ENCODE data around the gene TRAPPC12.

Gene TRAPPC12

DNA sequence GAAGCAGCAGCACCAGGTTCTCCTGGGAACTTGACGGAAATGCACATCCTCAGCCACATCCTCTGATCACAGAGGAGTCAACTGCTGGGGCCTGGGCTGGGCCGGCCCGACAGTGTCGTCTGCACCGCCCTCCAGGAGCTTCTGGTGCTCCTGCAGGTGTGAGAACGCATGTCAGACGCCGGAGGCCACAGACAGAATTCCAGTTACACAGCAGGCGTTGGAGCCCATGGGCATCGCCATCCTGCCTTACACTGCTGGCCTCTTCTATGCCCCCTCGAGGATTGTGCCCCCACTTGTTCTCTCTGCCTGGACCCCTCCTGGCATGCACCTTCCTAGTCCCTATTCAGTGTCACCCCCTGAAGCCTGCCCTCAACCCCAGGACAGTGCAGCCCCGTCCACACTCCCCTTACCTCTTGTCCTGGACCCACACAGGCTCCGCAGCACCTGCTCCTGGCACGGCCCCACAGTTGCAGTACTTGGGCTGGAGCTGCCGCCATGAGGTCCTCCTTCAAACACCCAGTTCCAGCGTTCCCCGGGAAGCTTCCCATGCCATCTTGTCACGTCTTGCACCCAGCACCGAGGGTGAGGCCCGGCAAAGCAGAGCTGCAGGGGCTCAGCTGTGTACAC, 102.4 kb downstream of the TRAPPC12 start:
- no peak overlapping the region for H3K27ac ChIP-seq
- TF ChIP-seq, protein P1, sequence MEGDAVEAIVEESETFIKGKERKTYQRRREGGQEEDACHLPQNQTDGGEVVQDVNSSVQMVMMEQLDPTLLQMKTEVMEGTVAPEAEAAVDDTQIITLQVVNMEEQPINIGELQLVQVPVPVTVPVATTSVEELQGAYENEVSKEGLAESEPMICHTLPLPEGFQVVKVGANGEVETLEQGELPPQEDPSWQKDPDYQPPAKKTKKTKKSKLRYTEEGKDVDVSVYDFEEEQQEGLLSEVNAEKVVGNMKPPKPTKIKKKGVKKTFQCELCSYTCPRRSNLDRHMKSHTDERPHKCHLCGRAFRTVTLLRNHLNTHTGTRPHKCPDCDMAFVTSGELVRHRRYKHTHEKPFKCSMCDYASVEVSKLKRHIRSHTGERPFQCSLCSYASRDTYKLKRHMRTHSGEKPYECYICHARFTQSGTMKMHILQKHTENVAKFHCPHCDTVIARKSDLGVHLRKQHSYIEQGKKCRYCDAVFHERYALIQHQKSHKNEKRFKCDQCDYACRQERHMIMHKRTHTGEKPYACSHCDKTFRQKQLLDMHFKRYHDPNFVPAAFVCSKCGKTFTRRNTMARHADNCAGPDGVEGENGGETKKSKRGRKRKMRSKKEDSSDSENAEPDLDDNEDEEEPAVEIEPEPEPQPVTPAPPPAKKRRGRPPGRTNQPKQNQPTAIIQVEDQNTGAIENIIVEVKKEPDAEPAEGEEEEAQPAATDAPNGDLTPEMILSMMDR (conservative IDR thresholded peaks at IDR 0.05; ENCODE audit: low read depth, low read length): no peak
- no peak overlapping the region for H3K4me2 ChIP-seq
- H4K20me1 ChIP-seq (ENCODE audit: insufficient read depth): no peaks in the 10 kb centered on the region
- H3K27me3 ChIP-seq (ENCODE audit: insufficient read depth, low read depth): no peaks in the 10 kb centered on the region
- H3K79me2 ChIP-seq (ENCODE audit: insufficient read depth, low read depth): no peaks in the 10 kb centered on the region
- no peaks in the 10 kb centered on the region for H3K4me1 ChIP-seq (ENCODE audit: low read depth, poor library complexity, severe bottlenecking)
- no peak overlapping the region for H3K4me3 ChIP-seq (IDR thresholded peaks at IDR 0.05; ENCODE audit: insufficient read depth, low read depth, low read length)
- no peak overlapping the region for H2AFZ ChIP-seq (ENCODE audit: low read depth)
- H3K9ac ChIP-seq: no peak overlapping the region
- no peaks in the 10 kb centered on the region for H3K36me3 ChIP-seq (ENCODE audit: insufficient read depth)

DNA sequence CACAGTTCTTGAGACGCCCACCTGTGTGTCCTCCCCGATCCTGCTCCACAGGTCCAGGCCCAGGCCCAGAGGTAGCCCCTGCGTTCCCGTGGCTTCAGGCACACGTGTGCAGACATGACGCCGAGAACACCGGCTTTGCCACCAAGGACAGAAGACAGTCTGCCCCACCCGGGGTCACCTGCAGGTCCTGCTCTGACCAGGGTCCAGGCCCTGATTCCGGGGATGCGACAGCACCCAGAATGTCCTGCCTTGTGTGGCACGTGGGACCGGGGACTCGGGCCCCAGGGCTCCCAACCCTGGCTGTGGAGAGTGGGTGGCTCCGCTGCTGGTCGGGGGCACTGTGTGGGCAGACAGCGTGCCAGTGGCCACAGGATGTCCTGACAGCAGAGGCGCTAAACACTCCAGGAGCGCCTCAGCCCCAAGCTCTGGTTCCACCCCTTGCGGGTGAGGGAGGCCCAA, 102.9 kb downstream of the TRAPPC12 start:
- Histone ChIP-seq H2AFZ (ENCODE audit: low read depth) (no peak overlapping the region), H4K20me1 (ENCODE audit: insufficient read depth) (no peaks in the 10 kb centered on the region), H3K9ac (no peak overlapping the region), H3K4me3 (IDR thresholded peaks at IDR 0.05; ENCODE audit: insufficient read depth, low read depth, low read length) (no peak overlapping the region), H3K4me2 (no peak overlapping the region), H3K79me2 (ENCODE audit: insufficient read depth, low read depth) (no peaks in the 10 kb centered on the region), H3K4me1 (ENCODE audit: low read depth, poor library complexity, severe bottlenecking) (no peaks in the 10 kb centered on the region), H3K27ac (no peak overlapping the region), H3K36me3 (ENCODE audit: insufficient read depth) (no peaks in the 10 kb centered on the region), H3K27me3 (ENCODE audit: insufficient read depth, low read depth) (no peaks in the 10 kb centered on the region)
- TF ChIP-seq, protein P1 (conservative IDR thresholded peaks at IDR 0.05; ENCODE audit: low read depth, low read length): no peak

DNA sequence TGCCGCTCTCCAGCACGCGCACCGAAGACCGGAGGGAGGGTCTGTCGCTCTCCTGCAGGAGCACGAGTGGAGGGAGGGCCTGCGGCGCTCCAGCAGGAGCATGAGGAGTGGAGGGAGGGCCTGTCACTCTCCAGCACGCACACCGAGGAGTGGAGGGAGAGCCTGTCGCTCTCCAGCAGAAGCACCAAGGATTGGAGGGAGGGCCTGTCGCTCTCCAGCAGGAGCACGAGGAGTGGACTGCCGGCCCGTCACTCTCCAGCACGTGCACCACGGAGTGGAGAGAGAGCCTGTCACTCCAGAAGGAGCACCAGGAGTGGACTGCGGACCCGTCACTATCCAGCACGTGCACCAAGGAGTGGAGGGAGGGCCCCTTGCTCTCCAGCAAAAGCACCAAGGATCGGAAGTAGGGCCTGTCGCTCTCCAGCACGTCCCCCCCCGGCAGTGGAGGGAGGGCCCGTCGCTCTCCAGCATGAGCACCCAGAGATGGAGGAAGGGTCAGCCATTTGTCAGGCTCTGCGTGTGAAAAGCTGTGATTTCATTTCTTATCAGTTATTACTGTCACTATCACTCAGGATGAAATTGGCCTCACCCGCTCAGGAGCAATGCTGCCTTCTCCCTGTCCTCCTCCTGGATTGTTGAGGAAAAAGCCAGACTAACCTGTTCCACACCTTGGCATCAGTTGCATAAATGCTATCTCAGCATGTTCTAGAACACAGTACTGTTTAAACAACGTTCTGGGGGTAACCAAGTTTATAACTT, 103.9 kb downstream of the TRAPPC12 start:
- Histone ChIP-seq H3K27me3 (ENCODE audit: insufficient read depth, low read depth) (no peaks in the 10 kb centered on the region), H3K36me3 (ENCODE audit: insufficient read depth) (no peaks in the 10 kb centered on the region), H3K79me2 (ENCODE audit: insufficient read depth, low read depth) (no peaks in the 10 kb centered on the region), H3K4me1 (ENCODE audit: low read depth, poor library complexity, severe bottlenecking) (no peaks in the 10 kb centered on the region), H3K4me2 (no peak overlapping the region), H2AFZ (ENCODE audit: low read depth) (no peak overlapping the region), H3K4me3 (IDR thresholded peaks at IDR 0.05; ENCODE audit: insufficient read depth, low read depth, low read length) (no peak overlapping the region), H3K27ac (no peak overlapping the region), H3K9ac (no peak overlapping the region), H4K20me1 (ENCODE audit: insufficient read depth) (no peaks in the 10 kb centered on the region)
- TF ChIP-seq, protein P1 (conservative IDR thresholded peaks at IDR 0.05; ENCODE audit: low read depth, low read length): no peak

DNA sequence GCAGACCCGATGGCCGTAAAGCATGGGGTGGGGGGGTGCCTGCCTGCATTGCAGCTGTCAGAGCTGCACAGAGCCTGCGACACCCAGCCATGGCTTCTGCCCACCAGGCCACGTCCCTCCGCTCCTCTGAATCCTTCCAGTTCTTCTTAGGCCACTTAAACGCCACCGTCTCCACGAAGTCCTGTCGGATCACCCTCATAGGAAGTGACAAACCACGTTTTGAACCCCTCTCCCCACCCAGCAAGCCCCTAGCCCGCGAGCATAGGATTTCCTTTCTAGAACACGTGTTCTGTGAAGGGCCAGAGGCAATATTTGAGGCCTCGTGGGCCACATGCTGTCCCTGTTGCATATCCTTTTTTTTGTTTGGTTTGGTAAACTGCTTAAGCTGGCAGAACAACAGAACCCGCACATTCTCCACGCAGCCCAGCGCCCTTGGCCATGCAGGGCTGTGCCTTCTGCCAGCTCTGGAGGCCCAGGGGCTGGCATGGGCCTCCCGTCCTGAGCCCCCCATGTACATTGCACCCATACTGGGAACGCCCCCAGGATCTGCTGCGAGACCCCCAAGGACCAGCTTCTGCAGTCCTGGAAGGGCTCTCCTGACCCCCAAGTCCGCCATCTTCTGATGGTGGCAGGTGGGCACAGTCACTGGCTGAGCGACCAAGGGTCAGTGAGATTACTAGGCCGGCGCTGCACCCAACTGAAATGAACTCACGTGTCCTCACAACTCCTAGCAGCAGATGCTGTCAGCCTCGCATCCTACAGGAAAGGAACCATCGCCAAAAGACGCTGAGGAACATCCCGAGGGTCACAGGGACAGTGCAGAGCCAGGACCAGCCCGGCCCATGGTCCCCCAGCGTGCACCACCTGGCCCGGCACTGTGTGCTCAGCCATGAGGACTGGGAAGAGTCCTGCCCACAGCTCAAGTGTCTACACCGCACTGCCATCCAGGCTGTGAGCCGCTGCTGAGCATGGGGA, 104.8 kb downstream of the TRAPPC12 start:
- no peak overlapping the region for H3K9ac ChIP-seq
- H3K4me3 ChIP-seq (IDR thresholded peaks at IDR 0.05; ENCODE audit: insufficient read depth, low read depth, low read length): no peak overlapping the region
- no peaks in the 10 kb centered on the region for H3K4me1 ChIP-seq (ENCODE audit: low read depth, poor library complexity, severe bottlenecking)
- TF ChIP-seq, protein P1 (conservative IDR thresholded peaks at IDR 0.05; ENCODE audit: low read depth, low read length): no peak
- no peak overlapping the region for H3K27ac ChIP-seq
- no peak overlapping the region for H3K4me2 ChIP-seq
- H3K27me3 ChIP-seq (ENCODE audit: insufficient read depth, low read depth): no peaks in the 10 kb centered on the region
- H2AFZ ChIP-seq (ENCODE audit: low read depth): no peak overlapping the region
- no peaks in the 10 kb centered on the region for H4K20me1 ChIP-seq (ENCODE audit: insufficient read depth)
- H3K36me3 ChIP-seq (ENCODE audit: insufficient read depth): no peaks in the 10 kb centered on the region
- H3K79me2 ChIP-seq (ENCODE audit: insufficient read depth, low read depth): no peaks in the 10 kb centered on the region
